ENCODE results near the gene MKRN2OS.

The MKRN2OS gene

DNA sequence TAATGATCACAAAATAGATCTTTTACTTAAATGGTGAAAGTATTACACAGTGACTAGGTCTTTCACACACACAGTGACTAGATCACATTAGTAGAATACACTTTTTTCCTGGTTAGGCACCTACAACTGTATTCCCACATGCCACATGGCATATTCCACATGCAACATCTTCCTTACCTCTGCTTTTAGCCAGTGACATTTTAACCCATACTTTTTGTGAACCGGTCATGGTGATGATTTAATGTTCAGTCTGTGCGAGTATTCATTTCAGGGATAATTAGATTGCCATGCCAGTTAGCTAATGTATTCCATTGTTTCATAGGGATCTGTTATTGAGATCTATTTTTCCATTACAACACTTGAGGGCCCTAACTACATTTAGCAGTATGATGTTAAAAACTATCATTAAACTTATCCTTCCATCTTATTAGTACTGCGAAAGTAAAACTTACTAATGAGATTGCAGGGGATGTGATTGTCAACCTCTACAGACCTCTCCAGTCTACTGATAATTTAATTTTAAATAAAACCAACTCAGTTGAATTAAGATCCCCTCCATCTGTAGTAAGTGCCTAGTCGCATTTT lies 32.7 kb downstream of the MKRN2OS start:
- Histone ChIP-seq H3K9me3 (ENCODE audit: insufficient read depth, low read depth, low read length) (no peaks in the 10 kb centered on the region), H3K9ac (ENCODE audit: low read depth, low read length) (no peak overlapping the region), H3K36me3 (ENCODE audit: insufficient read depth, low read length) (peaks cover 65% of the 10 kb centered on the region), H3K27ac (ENCODE audit: low read depth, low read length) (no peak overlapping the region), H3K4me3 (ENCODE audit: low read length) (no peak overlapping the region), H3K4me1 (ENCODE audit: insufficient read depth, low read length) (peaks cover 6% of the 10 kb centered on the region; the same call in 1 of the 2 replicates), H3K27me3 (ENCODE audit: insufficient read depth, low read length) (no peaks in the 10 kb centered on the region)
- WGBS = 95% methylated on average over 2 of the region's 4 CpGs

DNA sequence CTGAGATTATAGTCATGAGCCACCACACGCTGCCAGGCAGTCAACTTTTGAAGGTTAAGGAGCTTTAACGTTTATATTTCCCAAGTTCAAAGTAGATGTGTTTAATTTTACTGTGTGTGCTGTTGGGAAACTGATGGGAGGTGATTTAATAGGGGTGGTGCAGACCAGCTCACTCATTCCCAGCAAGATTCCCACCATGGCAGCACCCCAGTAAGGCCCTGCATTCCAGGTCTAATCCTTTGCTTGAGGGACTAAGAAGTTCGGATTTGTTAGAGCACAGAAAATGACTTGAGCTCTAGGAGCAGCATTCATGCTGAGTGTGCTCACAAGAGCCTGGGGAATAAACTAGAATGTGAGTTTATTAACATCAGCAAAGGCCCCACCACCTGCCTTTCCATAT lies 35.8 kb downstream of the MKRN2OS start:
- Histone ChIP-seq H3K4me1 (ENCODE audit: insufficient read depth, low read length) (peaks cover 8% of the 10 kb centered on the region; the same call in 1 of the 2 replicates), H3K36me3 (ENCODE audit: insufficient read depth, low read length) (peaks cover 66% of the 10 kb centered on the region), H3K4me3 (ENCODE audit: low read length) (no peak overlapping the region), H3K27me3 (ENCODE audit: insufficient read depth, low read length) (no peaks in the 10 kb centered on the region), H3K27ac (ENCODE audit: low read depth, low read length) (no peak overlapping the region), H3K9ac (ENCODE audit: low read depth, low read length) (no peak overlapping the region), H3K9me3 (ENCODE audit: insufficient read depth, low read depth, low read length) (no peaks in the 10 kb centered on the region)
- WGBS = 95% methylated on average over 3 of the region's 3 CpGs

DNA sequence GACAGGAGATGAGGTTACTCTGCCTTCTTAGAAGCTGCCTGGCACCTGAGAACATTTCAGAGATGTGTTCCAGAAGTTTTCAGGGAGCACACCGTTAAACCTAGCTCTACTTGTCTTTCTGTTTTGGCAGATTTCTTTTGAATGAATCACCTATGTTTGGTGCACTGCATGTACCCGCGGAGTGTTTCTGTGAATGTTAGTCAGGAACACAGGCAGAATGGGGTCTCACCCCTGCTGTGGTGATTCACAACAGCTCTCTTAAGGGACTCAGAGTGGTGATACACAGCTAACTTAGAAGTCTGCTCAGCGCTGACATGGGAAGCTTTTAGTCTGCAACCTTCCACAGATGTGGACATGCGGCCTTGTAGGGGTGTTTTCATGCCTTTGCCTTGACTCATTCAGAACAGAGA lies 37.0 kb downstream of the MKRN2OS start:
- no peak overlapping the region for H3K4me3 ChIP-seq (ENCODE audit: low read length)
- H3K27me3 ChIP-seq (ENCODE audit: insufficient read depth, low read length) = no peaks in the 10 kb centered on the region
- peaks cover 69% of the 10 kb centered on the region for H3K36me3 ChIP-seq (ENCODE audit: insufficient read depth, low read length)
- H3K9me3 ChIP-seq (ENCODE audit: insufficient read depth, low read depth, low read length) = no peaks in the 10 kb centered on the region
- no peak overlapping the region for H3K27ac ChIP-seq (ENCODE audit: low read depth, low read length)
- WGBS = 62% methylated on average over 5 of the region's 5 CpGs
- H3K9ac ChIP-seq (ENCODE audit: low read depth, low read length) = no peak overlapping the region
- peaks cover 8% of the 10 kb centered on the region; the same call in 1 of the 2 replicates for H3K4me1 ChIP-seq (ENCODE audit: insufficient read depth, low read length)

DNA sequence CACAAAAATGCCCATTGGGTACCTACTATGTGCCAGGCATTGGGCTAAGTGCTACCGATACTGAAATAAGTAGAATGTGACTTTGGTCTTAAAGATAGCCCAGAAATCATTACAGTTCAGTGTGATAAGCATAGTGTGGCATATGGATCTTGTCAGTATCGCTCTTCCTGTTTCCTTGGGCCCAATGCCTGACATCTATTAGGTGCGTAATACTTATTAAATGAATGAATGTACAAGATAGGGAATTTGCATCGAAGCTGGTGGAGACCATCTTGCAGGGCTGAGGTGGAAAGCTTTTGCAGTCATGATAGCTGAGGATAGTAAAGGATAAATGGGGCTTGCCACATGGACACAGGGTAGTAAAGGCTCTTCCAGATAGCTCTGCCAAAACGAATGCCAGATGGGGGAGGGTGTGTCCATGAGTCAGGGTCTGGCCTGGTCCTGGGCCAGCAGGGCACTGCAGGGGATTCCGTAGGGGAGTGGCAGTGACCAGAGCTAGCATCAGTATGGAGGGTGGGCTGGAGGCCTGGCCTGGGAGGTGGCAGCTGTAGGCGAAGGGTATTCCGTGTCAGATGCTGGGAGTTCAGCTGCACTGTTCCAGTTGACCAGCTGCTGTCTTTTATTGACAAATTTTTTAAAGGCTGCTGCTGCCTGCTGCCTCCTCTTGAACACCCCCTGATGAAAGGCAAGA lies 37.6 kb downstream of the MKRN2OS start:
- H3K9ac ChIP-seq (ENCODE audit: low read depth, low read length) = no peak overlapping the region
- no peaks in the 10 kb centered on the region for H3K27me3 ChIP-seq (ENCODE audit: insufficient read depth, low read length)
- H3K4me1 ChIP-seq (ENCODE audit: insufficient read depth, low read length) = peaks cover 8% of the 10 kb centered on the region; the same call in 1 of the 2 replicates
- peaks cover 69% of the 10 kb centered on the region for H3K36me3 ChIP-seq (ENCODE audit: insufficient read depth, low read length)
- WGBS = 83% methylated on average over 8 of the region's 8 CpGs
- no peak overlapping the region for H3K27ac ChIP-seq (ENCODE audit: low read depth, low read length)
- no peaks in the 10 kb centered on the region for H3K9me3 ChIP-seq (ENCODE audit: insufficient read depth, low read depth, low read length)
- no peak overlapping the region for H3K4me3 ChIP-seq (ENCODE audit: low read length)

DNA sequence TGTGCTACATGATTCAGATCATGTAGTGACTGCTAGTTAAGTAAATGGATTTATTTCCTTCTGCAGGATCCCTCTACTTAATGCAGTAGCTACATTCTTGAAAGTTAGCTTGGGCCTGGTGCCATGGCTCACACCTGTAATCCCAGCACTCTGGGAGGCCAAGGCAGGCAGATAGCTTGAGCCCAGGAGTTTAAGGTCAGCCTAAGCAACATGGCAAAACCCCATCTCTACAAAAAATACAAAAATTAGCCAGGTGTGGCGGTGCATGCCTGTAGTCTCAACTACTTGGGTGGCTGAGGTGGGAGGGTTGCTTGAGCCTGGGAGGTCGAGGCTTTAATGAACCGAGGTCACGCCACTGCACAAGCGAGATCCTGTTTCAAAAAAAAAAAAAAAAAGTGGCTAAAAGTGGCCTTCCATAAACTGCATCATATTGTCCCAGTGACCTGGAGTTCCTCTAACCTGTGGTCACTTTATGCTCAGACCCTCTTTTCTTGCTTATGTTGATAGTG lies 39.0 kb downstream of the MKRN2OS start:
- Histone ChIP-seq H3K27ac (ENCODE audit: low read depth, low read length) (no peak overlapping the region), H3K4me3 (ENCODE audit: low read length) (no peak overlapping the region), H3K9me3 (ENCODE audit: insufficient read depth, low read depth, low read length) (no peaks in the 10 kb centered on the region), H3K4me1 (ENCODE audit: insufficient read depth, low read length) (peaks cover 8% of the 10 kb centered on the region; the same call in 1 of the 2 replicates), H3K27me3 (ENCODE audit: insufficient read depth, low read length) (no peaks in the 10 kb centered on the region), H3K9ac (ENCODE audit: low read depth, low read length) (no peak overlapping the region), H3K36me3 (ENCODE audit: insufficient read depth, low read length) (peaks cover 67% of the 10 kb centered on the region)
- WGBS = 95% methylated on average over 5 of the region's 5 CpGs

DNA sequence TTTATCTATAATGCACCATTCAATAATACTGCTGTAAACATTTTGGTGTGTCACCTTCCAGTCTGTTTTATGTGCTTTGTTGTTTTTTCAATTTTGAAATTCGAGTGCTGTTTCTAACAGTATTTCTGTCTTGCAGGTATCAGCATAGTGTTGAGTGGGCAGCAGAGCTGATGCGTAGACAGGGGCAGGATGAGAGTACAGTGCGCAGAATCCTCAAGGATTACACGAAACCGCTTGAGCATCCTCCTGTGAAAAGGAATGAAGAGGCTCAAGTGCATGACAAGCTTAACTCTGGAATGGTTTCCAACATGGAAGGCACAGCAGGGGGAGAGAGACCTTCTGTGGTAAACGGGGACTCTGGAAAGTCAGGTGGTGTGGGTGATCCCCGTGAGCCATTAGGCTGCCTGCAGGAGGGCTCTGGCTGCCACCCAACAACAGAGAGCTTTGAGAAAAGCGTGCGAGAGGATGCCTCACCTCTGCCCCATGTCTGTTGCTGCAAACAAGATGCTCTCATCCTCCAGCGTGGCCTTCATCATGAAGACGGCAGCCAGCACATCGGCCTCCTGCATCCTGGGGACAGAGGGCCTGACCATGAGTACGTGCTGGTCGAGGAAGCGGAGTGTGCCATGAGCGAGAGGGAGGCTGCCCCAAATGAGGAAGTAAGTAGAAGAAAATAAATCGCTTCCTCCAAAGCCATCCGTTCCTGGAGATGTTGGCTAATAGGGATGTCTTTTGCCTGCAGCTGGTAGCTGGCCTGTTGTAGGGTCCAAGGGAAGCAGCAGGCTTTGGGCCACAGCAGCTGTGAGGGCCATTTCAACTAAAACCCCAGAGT lies 42.0 kb downstream of the MKRN2OS start:
- H3K4me3 ChIP-seq (ENCODE audit: low read length) = no peak overlapping the region
- no peaks in the 10 kb centered on the region for H3K9me3 ChIP-seq (ENCODE audit: insufficient read depth, low read depth, low read length)
- no peaks in the 10 kb centered on the region for H3K27me3 ChIP-seq (ENCODE audit: insufficient read depth, low read length)
- 95% methylated on average over 18 of the region's 18 CpGs for WGBS
- H3K27ac ChIP-seq (ENCODE audit: low read depth, low read length) = no peak overlapping the region
- no peak overlapping the region for H3K9ac ChIP-seq (ENCODE audit: low read depth, low read length)
- H3K4me1 ChIP-seq (ENCODE audit: insufficient read depth, low read length) = peaks cover 8% of the 10 kb centered on the region; the same call in 1 of the 2 replicates
- peaks cover 75% of the 10 kb centered on the region for H3K36me3 ChIP-seq (ENCODE audit: insufficient read depth, low read length)

DNA sequence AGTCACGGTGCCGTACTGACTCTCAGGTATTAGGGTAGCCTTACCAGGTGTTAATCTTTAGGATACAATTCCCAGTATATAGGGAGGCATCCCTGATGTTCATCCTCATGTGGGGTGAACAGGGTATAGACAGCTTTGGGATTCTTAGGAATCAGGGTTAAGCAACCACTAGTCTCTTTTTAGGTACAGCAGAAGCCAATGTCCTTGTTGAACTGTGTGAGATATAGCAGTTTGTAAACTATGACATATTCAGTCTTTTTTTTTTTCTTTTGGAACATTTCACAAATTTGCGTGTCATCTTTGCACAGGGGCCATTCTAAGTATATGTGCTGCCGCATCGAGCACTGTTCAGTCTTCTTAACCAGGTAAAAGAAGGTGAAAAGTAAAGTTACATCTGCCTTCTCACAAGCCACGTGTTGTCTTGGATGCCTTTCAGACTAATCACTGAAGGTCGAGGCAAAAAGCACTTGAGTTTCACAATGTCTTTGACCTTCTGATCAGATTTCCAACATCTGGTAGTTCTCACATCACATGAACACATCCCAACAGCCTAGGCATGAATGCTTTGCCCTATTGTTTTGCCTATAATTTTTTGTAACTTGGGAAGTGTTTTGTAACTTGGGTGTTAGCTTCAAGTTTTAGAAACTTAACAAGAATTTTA lies 43.8 kb downstream of the MKRN2OS start:
- no peaks in the 10 kb centered on the region for H3K27me3 ChIP-seq (ENCODE audit: insufficient read depth, low read length)
- no peak overlapping the region for H3K4me3 ChIP-seq (ENCODE audit: low read length)
- WGBS = 96% methylated on average over 7 of the region's 7 CpGs
- H3K36me3 ChIP-seq (ENCODE audit: insufficient read depth, low read length) = peaks cover 88% of the 10 kb centered on the region
- H3K9me3 ChIP-seq (ENCODE audit: insufficient read depth, low read depth, low read length) = no peaks in the 10 kb centered on the region
- no peak overlapping the region for H3K27ac ChIP-seq (ENCODE audit: low read depth, low read length)
- H3K4me1 ChIP-seq (ENCODE audit: insufficient read depth, low read length) = no peaks in the 10 kb centered on the region
- no peak overlapping the region for H3K9ac ChIP-seq (ENCODE audit: low read depth, low read length)

DNA sequence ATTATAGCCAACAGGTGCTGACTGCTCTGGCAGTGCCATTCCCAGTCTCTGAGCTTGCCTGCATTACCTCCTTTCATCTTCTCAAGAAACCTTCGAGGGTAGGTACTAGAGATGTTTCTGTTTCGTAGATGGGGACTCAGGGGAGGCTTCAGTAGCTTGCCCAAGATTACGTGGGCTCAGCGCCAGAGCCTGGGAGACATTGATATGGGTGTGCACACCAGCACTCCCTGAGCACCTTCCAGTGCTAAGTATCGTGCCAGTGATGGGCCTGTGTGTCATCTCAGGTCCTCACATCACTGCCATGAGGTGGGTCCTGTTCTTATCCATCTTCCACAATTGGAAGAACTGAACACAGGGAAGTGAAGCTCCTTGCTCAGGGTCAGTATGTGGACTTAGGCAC lies 45.8 kb downstream of the MKRN2OS start:
- Histone ChIP-seq H3K36me3 (ENCODE audit: insufficient read depth, low read length) (peaks cover 88% of the 10 kb centered on the region), H3K9ac (ENCODE audit: low read depth, low read length) (no peak overlapping the region), H3K27me3 (ENCODE audit: insufficient read depth, low read length) (no peaks in the 10 kb centered on the region), H3K9me3 (ENCODE audit: insufficient read depth, low read depth, low read length) (no peaks in the 10 kb centered on the region), H3K4me3 (ENCODE audit: low read length) (no peak overlapping the region), H3K27ac (ENCODE audit: low read depth, low read length) (no peak overlapping the region), H3K4me1 (ENCODE audit: insufficient read depth, low read length) (no peaks in the 10 kb centered on the region)
- WGBS = 93% methylated on average over 5 of the region's 5 CpGs

DNA sequence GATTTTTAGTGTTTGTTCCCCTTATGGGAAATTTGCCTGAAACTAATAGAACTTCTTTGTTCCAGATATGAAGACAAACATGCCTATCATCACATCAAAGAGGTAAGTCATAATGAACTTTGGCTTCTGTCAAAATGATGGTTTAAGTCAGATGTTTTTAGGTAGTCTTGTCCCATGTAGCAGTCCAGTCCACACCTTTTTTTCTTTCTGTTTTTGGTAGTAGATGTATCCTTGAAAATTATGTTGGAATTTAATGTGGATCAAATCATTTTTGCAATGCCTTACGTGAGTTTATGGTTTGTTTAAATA lies 48.9 kb downstream of the MKRN2OS start:
- peaks cover 93% of the 10 kb centered on the region for H3K36me3 ChIP-seq (ENCODE audit: insufficient read depth, low read length)
- H3K27me3 ChIP-seq (ENCODE audit: insufficient read depth, low read length) = no peaks in the 10 kb centered on the region
- no peak overlapping the region for H3K4me3 ChIP-seq (ENCODE audit: low read length)
- H3K9me3 ChIP-seq (ENCODE audit: insufficient read depth, low read depth, low read length) = no peaks in the 10 kb centered on the region
- no peak overlapping the region for H3K27ac ChIP-seq (ENCODE audit: low read depth, low read length)
- no peak overlapping the region for H3K9ac ChIP-seq (ENCODE audit: low read depth, low read length)
- no peaks in the 10 kb centered on the region for H3K4me1 ChIP-seq (ENCODE audit: insufficient read depth, low read length)
- 100% methylated on average over 1 of the region's 1 CpG for WGBS

DNA sequence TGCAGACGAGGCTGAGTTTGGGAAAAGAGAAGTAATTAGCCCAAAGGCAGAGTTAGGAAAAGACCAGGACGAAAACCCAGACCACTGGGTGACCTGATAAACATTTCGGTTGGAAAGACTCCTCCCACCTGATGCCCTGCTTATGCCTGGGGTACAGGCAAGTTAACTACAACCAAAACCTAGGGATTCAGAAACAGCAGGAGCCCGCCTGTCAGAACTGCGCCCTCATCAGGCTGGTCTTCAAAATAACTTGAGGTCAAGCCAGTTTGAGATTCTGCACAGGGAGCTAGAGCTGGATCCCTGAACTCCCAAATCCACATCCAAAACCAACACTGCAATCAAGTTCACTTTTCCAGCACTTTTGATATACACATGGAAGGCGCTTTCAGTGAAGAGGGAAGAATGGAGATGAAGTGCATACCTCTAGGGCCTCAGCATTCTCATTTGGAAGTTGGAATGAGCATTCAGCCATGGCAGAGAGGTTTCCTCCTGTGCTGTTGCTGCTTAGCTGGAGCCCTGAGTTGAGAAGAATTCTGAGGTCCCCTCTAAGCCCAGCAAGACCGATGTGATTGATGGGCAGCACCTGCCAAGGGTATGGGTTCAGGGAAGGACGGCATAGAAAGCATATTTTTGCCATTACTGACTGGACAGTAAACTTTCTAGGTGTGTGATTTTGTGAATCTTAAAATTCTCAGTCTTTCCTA lies 49.4 kb downstream of the MKRN2OS start:
- H3K36me3 ChIP-seq (ENCODE audit: insufficient read depth, low read length) = peaks cover 91% of the 10 kb centered on the region
- H3K9me3 ChIP-seq (ENCODE audit: insufficient read depth, low read depth, low read length) = no peaks in the 10 kb centered on the region
- H3K27me3 ChIP-seq (ENCODE audit: insufficient read depth, low read length) = no peaks in the 10 kb centered on the region
- WGBS = 87% methylated on average over 8 of the region's 8 CpGs
- no peak overlapping the region for H3K27ac ChIP-seq (ENCODE audit: low read depth, low read length)
- no peak overlapping the region for H3K4me3 ChIP-seq (ENCODE audit: low read length)
- H3K9ac ChIP-seq (ENCODE audit: low read depth, low read length) = no peak overlapping the region
- no peaks in the 10 kb centered on the region for H3K4me1 ChIP-seq (ENCODE audit: insufficient read depth, low read length)
